Activated CD8-positive, alpha-beta T cell treated with anti-CD3 and anti-CD28 coated beads for 36 hours (primary cell): ENCODE data around the gene ELF1. TPM values are rescaled to one million over a fixed set of nuclear protein-coding genes. Genes with fewer than 3 reads are reported as not detected.

ENCODE experiments used
- ATAC-seq: fragments of 200-7000 bp; cut with Tn5 transposase; one replicate; pipeline ENCODE4 v1.10.0; 2021; ENCODE audit warnings: mild to moderate bottlenecking, moderate library complexity
- CTCF ChIA-PET: fragments of 350-600 bp; sonication (Branson Sonifier 250); formaldehyde crosslinking; loops from one replicate; lab custom pipeline; 2021; ENCODE audit warnings: antibody characterized with exemption; lab: Charles Lee
- POLR2A ChIA-PET: fragments of 350-600 bp; sonication (Branson Sonifier 250); formaldehyde crosslinking; loops from one replicate; lab custom pipeline; 2021; ENCODE audit warnings: antibody characterized with exemption; lab: Charles Lee
- DNase-seq: peaks from one replicate; pipeline ENCODE4 v3.0.0-alpha.2; 2020
- H3K27ac Mint-ChIP-seq: one replicate; pipeline ENCODE4 v1.8.0; 2021; ENCODE audit warnings: mild to moderate bottlenecking, mixed read lengths
- H3K27me3 Mint-ChIP-seq: one replicate; pipeline ENCODE4 v1.8.0; 2021; ENCODE audit warnings: mixed read lengths
- H3K36me3 Mint-ChIP-seq: one replicate; pipeline ENCODE4 v1.8.0; 2021; ENCODE audit warnings: low read depth, mixed read lengths
- H3K4me1 Mint-ChIP-seq: one replicate; pipeline ENCODE4 v1.8.0; 2021; ENCODE audit warnings: low read depth, mixed read lengths
- H3K4me3 Mint-ChIP-seq: one replicate; pipeline ENCODE4 v1.8.0; 2021; ENCODE audit warnings: mild to moderate bottlenecking, moderate library complexity, mixed read lengths
- H3K9me3 Mint-ChIP-seq: one replicate; pipeline ENCODE4 v1.8.0; 2021; ENCODE audit warnings: mixed read lengths
- intact Hi-C: fragments of 100-400 bp; cut with micrococcal nuclease; formaldehyde crosslinking; loops from one replicate; pipeline ENCODE4 v1.10.0; 2022
- total RNA-seq, 2 experiments: library from RNA; stranded (reverse); gene quantifications; one replicate each; pipeline ENCODE4 v1.2.3, GENCODE V29; 2021
- TF ChIP-seq, protein P1 (sequence below): fragments of 200-600 bp; IDR thresholded peaks from one replicate; pipeline ENCODE4 v1.8.0; 2022; ENCODE audit warnings: antibody characterized with exemption, mild to moderate bottlenecking

ELF1 gene
- total RNA-seq, 2 experiments from 2014 or later: 85.2 to 88.2 TPM

DNA sequence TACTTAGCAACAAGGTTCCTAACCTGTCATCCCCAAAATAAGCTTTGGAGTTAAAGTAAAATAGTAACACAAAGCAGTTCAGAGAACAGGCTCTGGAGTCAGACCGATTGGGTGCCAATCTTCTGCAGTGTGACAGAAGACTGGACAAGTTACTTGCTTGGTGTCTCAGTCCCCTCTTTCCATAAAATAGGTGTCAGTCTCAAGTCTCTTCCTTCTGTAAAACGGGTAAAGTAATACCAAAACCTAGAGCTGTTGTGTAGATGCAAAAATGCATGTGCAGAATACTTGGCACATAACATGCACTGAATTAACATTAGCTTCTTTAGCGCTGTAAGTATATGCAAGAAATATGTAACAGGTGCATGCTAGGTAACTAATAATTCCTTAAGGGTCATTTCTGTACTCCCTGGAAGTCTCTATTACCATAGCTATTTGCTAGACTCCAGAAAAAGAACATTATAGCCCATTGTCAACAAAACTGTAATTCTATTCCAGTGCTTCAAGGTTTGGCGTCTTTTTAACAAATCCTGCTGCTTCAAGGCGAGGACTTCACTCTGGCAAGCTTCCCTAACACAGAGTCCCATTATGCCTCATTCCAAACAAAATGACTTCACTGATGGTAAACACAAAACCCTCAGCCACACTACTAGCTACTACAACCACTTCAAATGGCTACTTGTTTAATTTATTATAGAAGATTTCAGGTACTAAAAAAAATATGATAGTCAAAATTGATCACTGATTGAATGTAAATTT is 32.8 kb downstream of the ELF1 start:
- intact Hi-C loops: no loop called here
- DNase-seq: no peak
- H3K27me3 Mint-ChIP-seq: no peaks in the 10 kb centered on the region
- H3K4me1 Mint-ChIP-seq: peaks cover 54% of the 10 kb centered on the region
- no peaks in the 10 kb centered on the region for H3K9me3 Mint-ChIP-seq
- ChIA-PET POLR2A (interaction anchor here (0.7 to 1.7 kb wide), 6 partner anchors 10 to 65 kb away, joined by 3 to 8 read pairs (median 4); partner anchors contain the start of gene ELF1), CTCF (interaction anchor here (0.5 to 1.6 kb wide), 9 partner anchors 9 to 75 kb away, joined by 3 to 10 read pairs (median 3); partner anchors contain the start of gene WBP4)
- H3K4me3 Mint-ChIP-seq: peak overlapping the region; percentile 99
- no peak for ATAC-seq
- H3K36me3 Mint-ChIP-seq: peaks cover 16% of the 10 kb centered on the region
- TF ChIP-seq, protein P1, sequence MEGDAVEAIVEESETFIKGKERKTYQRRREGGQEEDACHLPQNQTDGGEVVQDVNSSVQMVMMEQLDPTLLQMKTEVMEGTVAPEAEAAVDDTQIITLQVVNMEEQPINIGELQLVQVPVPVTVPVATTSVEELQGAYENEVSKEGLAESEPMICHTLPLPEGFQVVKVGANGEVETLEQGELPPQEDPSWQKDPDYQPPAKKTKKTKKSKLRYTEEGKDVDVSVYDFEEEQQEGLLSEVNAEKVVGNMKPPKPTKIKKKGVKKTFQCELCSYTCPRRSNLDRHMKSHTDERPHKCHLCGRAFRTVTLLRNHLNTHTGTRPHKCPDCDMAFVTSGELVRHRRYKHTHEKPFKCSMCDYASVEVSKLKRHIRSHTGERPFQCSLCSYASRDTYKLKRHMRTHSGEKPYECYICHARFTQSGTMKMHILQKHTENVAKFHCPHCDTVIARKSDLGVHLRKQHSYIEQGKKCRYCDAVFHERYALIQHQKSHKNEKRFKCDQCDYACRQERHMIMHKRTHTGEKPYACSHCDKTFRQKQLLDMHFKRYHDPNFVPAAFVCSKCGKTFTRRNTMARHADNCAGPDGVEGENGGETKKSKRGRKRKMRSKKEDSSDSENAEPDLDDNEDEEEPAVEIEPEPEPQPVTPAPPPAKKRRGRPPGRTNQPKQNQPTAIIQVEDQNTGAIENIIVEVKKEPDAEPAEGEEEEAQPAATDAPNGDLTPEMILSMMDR: no peak
- H3K27ac Mint-ChIP-seq: peak overlapping the region; percentile 92

DNA sequence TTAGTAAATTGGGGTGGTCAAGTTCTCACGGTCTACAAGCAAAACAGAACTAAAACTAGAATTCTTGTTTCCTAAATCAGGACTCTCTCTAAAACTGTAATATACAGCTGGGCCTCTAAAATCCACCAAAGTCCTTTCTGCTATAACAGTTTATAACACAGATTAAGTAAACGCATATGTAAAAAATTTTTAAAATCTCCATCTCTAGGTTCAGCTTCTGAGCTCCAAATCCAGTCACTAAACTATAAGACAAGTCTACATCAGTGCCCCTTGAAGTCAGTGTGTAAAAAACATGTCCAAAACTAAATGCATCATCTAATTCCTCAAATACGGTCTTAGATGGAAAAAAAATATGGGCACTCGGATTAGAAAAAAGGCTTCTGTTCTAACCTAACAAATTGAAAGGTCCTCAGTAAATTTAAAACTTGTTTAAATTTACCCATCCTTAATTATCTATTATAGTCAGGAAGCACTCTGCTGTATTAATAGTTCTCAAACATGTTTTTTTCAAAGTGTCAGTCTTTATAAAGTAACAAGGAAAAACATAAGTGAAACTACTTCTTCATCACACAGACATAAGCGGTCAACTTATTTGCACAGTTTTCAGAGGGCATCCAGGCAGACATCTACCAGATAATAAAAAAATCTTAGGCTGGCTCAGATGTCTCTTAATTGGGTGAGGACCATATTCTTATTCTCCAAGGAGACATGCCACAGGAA is 33.6 kb downstream of the ELF1 start:
- Mint-ChIP-seq H3K9me3 (no peaks in the 10 kb centered on the region), H3K27ac (peak overlapping the region; percentile 92), H3K36me3 (peaks cover 20% of the 10 kb centered on the region), H3K4me1 (peaks cover 48% of the 10 kb centered on the region), H3K4me3 (peak overlapping the region; percentile 99), H3K27me3 (no peaks in the 10 kb centered on the region)
- DNase-seq (no peak), ATAC-seq (no peak)
- CTCF ChIA-PET: interaction anchor here (0.8 to 1.6 kb wide), 10 partner anchors 9 to 75 kb away, joined by 3 to 10 read pairs (median 3); partner anchors contain the start of gene WBP4
- intact Hi-C loops: no loop called here
- TF ChIP-seq, protein P1: no peak
- POLR2A ChIA-PET: interaction anchor here (0.7 to 1.7 kb wide), 8 partner anchors 8 to 64 kb away, joined by 3 to 8 read pairs (median 4); partner anchors contain the start of gene ELF1

DNA sequence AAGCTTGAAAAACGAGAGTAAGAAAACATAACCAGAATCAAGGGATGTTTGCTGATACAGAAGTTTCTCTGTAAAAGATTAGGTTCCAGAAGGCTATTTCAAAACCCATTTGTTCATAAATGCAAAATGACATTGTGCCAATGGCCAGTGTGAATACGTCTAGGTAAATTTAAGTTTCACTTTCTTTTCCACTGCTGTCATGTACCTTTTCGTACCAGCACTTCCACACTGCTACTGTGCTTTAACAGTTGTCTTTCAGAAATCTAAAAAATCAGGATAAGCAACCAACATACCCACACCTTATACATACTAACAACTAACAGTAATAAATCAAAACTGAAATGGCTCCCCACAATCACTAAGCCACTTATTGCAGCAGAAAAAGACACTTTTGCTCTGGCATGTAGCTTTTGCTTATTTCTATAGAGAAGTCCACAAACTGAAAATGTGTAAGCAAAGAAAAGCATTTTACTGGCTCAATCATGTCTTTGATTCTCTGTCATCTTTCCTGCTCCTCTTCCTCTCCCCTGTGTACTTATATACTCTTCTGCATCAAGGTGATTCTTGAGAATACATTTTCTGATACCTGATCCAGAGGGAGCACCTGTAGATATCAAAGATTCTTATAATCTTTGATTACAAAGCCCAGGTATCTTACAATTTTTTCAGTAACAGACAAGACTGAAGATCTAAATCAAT is 34.3 kb downstream of the ELF1 start:
- CTCF ChIA-PET: interaction anchor here (1.2 to 1.5 kb wide), 3 partner anchors 11 to 32 kb away, joined by 3 to 7 read pairs (median 5); no protein-coding TSS in a partner anchor
- ATAC-seq (peak; percentile 48), DNase-seq (no peak)
- POLR2A ChIA-PET: interaction anchor here (0.9 to 1.7 kb wide), 8 partner anchors 9 to 208 kb away, joined by 3 to 5 read pairs (median 4); partner anchors contain the start of genes ELF1 and WBP4
- intact Hi-C loops: loop anchor here (5.0 kb wide), 1 partner anchor 67 kb away; no protein-coding TSS in a partner anchor
- Mint-ChIP-seq H3K4me3 (peak overlapping the region; percentile 99), H3K36me3 (peaks cover 27% of the 10 kb centered on the region), H3K4me1 (peaks cover 45% of the 10 kb centered on the region), H3K27ac (peak overlapping the region; percentile 92), H3K9me3 (no peaks in the 10 kb centered on the region), H3K27me3 (no peaks in the 10 kb centered on the region)
- TF ChIP-seq, protein P1: no peak

DNA sequence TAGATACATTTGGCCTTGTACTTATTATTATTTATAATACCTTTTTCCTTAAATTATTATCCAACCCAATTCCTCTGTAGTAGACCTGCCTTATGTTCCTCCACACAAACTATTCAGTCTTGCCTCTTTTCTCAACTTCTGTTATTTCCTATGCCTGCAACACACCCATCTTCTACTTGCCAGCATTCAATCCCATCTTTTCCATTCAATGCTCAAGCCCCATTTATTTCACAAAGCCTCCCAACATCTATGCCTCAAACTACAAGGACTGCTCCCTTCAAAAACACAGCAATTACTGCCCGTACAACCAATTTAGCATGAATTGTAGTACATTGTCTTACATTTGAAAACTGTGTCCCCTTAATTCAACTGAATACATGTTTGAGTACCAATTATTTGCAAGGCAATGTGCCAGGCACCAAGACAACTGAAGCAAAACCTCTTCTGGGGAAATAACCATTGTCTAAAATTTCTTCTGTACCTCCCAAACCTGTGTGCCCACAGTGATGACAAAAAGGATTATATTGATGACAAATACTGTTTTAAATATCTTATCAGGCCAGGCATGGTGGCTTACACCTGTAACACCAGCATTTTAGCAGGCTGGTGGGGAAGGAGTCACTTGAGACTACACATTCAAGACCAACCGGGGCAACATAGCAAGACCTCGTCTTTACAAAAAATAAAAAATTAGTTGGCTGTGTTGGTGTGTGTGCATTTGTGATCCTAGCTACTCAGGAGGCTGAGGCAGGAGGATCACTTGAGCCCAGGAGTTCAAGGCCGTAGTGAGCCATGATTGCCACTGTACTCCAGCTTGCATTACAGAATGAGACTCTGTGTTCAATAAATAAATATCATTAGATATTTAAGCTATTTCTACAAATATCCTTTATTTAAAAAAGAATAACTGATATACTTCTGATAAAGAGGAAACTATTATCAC is 35.1 kb downstream of the ELF1 start:
- POLR2A ChIA-PET: interaction anchor here (0.9 to 1.5 kb wide), 6 partner anchors 10 to 207 kb away, joined by 3 to 5 read pairs (median 4); partner anchors contain the start of gene WBP4
- intact Hi-C loops: loop anchor here (2.0 to 5.0 kb wide), 2 partner anchors 35 to 68 kb away; partner anchors contain the start of gene ELF1
- Mint-ChIP-seq H3K27me3 (no peaks in the 10 kb centered on the region), H3K9me3 (no peaks in the 10 kb centered on the region), H3K36me3 (peaks cover 33% of the 10 kb centered on the region), H3K4me3 (peak overlapping the region; percentile 99), H3K4me1 (peaks cover 44% of the 10 kb centered on the region), H3K27ac (peak overlapping the region; percentile 92)
- CTCF ChIA-PET: interaction anchor here (0.6 to 1.5 kb wide), 3 partner anchors 8 to 21 kb away, joined by 3 to 7 read pairs (median 3); no protein-coding TSS in a partner anchor
- TF ChIP-seq, protein P1: no peak
- DNase-seq (peak; percentile 30), ATAC-seq (peak; percentile 10)
